ENCODE data around the gene ECE2. TPM values are rescaled to one million over a fixed set of nuclear protein-coding genes. Genes with fewer than 3 reads are reported as not detected.

ECE2 gene
- total and polyA plus RNA-seq, 4 donors: not detected

- Histone ChIP-seq H3K9ac (ENCODE audit: low read depth in 1 of 2, low read length in 2 of 2) (no peak overlapping the region), H3K9me3 (ENCODE audit: control insufficient read depth in 4 of 4, low read length in 3 of 4) (no peaks in the 10 kb centered on the region), H3K4me3 (ENCODE audit: low read depth in 1 of 3, low read length in 3 of 3) (no peak overlapping the region), H3K4me1 (ENCODE audit: control insufficient read depth in 4 of 4, insufficient read depth in 4 of 4, low read length in 3 of 4) (peaks cover 0 to 3% (median under 1%) of the 10 kb centered on the region in 4 donors), H3K27me3 (ENCODE audit: control insufficient read depth in 4 of 4, insufficient read depth in 4 of 4, low read length in 3 of 4) (no peaks in the 10 kb centered on the region), H3K27ac (ENCODE audit: low read depth in 1 of 2, low read length in 2 of 2) (no peak overlapping the region), H3K36me3 (ENCODE audit: control insufficient read depth in 4 of 4, insufficient read depth in 3 of 4, low read depth in 1 of 4, low read length in 3 of 4) (peaks cover 14 to 77% (median 69%) of the 10 kb centered on the region in 4 donors)
- DNase-seq (ENCODE audit: low spot score): no peak
- 68% methylated on average over 1 of the region's 1 CpG for WGBS
- TF ChIP-seq, protein P1, sequence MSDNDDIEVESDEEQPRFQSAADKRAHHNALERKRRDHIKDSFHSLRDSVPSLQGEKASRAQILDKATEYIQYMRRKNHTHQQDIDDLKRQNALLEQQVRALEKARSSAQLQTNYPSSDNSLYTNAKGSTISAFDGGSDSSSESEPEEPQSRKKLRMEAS (IDR thresholded peaks at IDR 0.05): no peak
- TF ChIP-seq GABPA (IDR thresholded peaks at IDR 0.05 in 1 of 2, conservative IDR thresholded peaks at IDR 0.05 in 1 of 2): no peak
- no peak for TF ChIP-seq FOXA1 (IDR thresholded peaks at IDR 0.05)
- TF ChIP-seq, protein P2, sequence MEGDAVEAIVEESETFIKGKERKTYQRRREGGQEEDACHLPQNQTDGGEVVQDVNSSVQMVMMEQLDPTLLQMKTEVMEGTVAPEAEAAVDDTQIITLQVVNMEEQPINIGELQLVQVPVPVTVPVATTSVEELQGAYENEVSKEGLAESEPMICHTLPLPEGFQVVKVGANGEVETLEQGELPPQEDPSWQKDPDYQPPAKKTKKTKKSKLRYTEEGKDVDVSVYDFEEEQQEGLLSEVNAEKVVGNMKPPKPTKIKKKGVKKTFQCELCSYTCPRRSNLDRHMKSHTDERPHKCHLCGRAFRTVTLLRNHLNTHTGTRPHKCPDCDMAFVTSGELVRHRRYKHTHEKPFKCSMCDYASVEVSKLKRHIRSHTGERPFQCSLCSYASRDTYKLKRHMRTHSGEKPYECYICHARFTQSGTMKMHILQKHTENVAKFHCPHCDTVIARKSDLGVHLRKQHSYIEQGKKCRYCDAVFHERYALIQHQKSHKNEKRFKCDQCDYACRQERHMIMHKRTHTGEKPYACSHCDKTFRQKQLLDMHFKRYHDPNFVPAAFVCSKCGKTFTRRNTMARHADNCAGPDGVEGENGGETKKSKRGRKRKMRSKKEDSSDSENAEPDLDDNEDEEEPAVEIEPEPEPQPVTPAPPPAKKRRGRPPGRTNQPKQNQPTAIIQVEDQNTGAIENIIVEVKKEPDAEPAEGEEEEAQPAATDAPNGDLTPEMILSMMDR (IDR thresholded peaks at IDR 0.05; ENCODE audit: low read depth, low read length, missing input control): peak; percentile 15
- peak; percentile 59 to 72 for TF ChIP-seq RAD21 (IDR thresholded peaks at IDR 0.05)
- TF ChIP-seq SP1 (IDR thresholded peaks at IDR 0.05): no peak
- TF ChIP-seq REST (IDR thresholded peaks at IDR 0.05): no peak
- no peak for TF ChIP-seq JUND (IDR thresholded peaks at IDR 0.05)
- TF ChIP-seq YY1 (IDR thresholded peaks at IDR 0.05): no peak
- TF ChIP-seq HNF4A (conservative IDR thresholded peaks at IDR 0.05): no peak
- TF ChIP-seq EGR1 (IDR thresholded peaks at IDR 0.05; ENCODE audit: low read depth in 2 of 2): no peak
- no peak for TF ChIP-seq NR2F2 (IDR thresholded peaks at IDR 0.05)
Observed at GRCh38 chr3:184305577-184305976, 29.8 kb downstream of the ECE2 start.

- Histone ChIP-seq H3K36me3 (ENCODE audit: control insufficient read depth in 4 of 4, insufficient read depth in 3 of 4, low read depth in 1 of 4, low read length in 3 of 4) (peaks cover 14 to 70% (median 65%) of the 10 kb centered on the region in 4 donors), H3K9me3 (ENCODE audit: control insufficient read depth in 4 of 4, low read length in 3 of 4) (no peaks in the 10 kb centered on the region), H3K27me3 (ENCODE audit: control insufficient read depth in 4 of 4, insufficient read depth in 4 of 4, low read length in 3 of 4) (no peaks in the 10 kb centered on the region), H3K4me3 (ENCODE audit: low read depth in 1 of 3, low read length in 3 of 3) (no peak overlapping the region), H3K27ac (ENCODE audit: low read depth in 1 of 2, low read length in 2 of 2) (no peak overlapping the region), H3K9ac (ENCODE audit: low read depth in 1 of 2, low read length in 2 of 2) (no peak overlapping the region), H3K4me1 (ENCODE audit: control insufficient read depth in 4 of 4, insufficient read depth in 4 of 4, low read length in 3 of 4) (peaks cover 0 to 2% (median under 1%) of the 10 kb centered on the region in 4 donors)
- DNase-seq (ENCODE audit: low spot score): no peak
- no peak for TF ChIP-seq JUND (IDR thresholded peaks at IDR 0.05)
- TF ChIP-seq, protein P1 (IDR thresholded peaks at IDR 0.05): no peak
- TF ChIP-seq RAD21 (IDR thresholded peaks at IDR 0.05): no peak
- TF ChIP-seq YY1 (IDR thresholded peaks at IDR 0.05): no peak
- no peak for TF ChIP-seq FOXA2 (IDR thresholded peaks at IDR 0.05)
- TF ChIP-seq HNF4G (IDR thresholded peaks at IDR 0.05): no peak
- TF ChIP-seq, protein P3, sequence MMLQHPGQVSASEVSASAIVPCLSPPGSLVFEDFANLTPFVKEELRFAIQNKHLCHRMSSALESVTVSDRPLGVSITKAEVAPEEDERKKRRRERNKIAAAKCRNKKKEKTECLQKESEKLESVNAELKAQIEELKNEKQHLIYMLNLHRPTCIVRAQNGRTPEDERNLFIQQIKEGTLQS (IDR thresholded peaks at IDR 0.05): no peak
- TF ChIP-seq SP1 (IDR thresholded peaks at IDR 0.05): no peak
- TF ChIP-seq NR2F2 (IDR thresholded peaks at IDR 0.05): no peak
- no peak for TF ChIP-seq RXRA (IDR thresholded peaks at IDR 0.05)
- no peak for TF ChIP-seq TAF1 (conservative IDR thresholded peaks at IDR 0.05)
- 92% methylated on average over 4 of the region's 4 CpGs for WGBS
Observed at GRCh38 chr3:184306341-184306972, 30.6 kb downstream of the ECE2 start.
